ENCODE results near the gene PODN.

DNA sequence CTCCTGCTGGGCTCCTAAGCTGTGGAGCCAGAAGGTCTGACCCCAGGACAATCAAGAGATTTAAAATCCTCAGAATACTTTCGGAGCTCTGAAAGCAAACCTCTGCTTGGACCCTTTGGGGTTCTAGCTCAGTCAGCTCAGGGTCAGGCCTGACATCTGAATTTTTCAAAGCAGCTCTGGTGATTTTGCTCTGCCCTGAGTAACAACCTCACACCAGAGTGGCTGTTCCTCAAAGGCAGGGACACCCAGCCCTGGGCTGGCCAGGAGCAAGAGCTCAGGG, 68.5 kb downstream of the PODN start:
- no peak for TF ChIP-seq CTCF (conservative IDR thresholded peaks at IDR 0.05)
- TF ChIP-seq ZFX (IDR thresholded peaks at IDR 0.05), result no peak
